Activated T-helper 1 cell treated with anti-CD3 and anti-CD28 coated beads, Interleukin-2, amount 50 U/mL, for 16 hours (primary cell): ENCODE data around the gene HOXB3.
"Not testable (repeated sequence)": the region's sequence is repeated elsewhere in the genome, so short reads cannot be mapped to it uniquely, and the experiment has no call there.

ENCODE experiments used
- DNase-seq, 2 donors: peaks; one replicate each; pipeline ENCODE4 v3.0.0-alpha.2; 2020; ENCODE audit warnings: low read depth in 1 of 2, low spot score in 1 of 2

Gene HOXB3

GRCh38 chr17:48547808-48548522 is 42.1 kb downstream of the HOXB3 start:
- DNase-seq = no peak

DNA sequence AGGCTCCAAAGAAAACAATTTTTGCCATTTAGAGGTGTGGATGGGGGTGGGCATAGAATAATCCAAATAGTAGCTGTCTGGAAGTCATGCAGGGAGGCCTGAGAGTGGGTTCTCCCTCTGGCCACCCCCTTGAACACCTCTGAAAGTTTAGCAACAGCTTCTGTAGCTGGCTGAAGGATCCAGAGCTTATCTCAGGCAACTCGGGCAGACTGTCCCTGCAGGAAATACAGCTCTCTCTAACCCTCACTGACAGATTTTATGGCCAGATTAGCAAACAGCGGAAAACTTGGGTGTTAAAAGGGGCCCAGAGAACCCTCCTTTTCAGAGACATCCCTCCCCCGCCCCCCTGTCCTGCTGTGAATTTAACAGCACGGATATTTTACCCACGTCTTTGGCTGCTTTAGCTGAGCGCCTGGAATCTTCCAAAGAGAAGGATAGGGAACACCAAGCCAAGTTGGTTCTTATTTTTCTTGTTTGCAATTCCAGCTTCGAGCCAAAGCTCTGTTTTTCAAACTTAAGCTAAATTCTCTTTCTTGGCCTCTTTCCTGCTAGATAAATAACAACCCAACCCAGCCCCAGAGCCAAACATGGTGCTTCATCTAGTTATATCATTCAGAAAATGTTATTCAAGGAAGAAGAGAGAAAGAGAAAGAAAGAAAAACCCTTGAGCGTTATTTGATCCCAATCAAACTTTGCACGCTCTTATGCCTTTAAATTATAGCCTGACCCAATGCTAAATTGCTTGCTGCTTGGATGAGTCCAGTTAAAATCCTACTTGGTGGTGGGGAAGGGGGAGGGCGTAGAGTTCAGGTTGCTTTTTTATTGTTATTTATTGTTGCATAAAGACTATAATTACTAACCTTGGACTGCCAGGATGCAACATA is 42.9 kb downstream of the HOXB3 start:
- DNase-seq = no peak

DNA sequence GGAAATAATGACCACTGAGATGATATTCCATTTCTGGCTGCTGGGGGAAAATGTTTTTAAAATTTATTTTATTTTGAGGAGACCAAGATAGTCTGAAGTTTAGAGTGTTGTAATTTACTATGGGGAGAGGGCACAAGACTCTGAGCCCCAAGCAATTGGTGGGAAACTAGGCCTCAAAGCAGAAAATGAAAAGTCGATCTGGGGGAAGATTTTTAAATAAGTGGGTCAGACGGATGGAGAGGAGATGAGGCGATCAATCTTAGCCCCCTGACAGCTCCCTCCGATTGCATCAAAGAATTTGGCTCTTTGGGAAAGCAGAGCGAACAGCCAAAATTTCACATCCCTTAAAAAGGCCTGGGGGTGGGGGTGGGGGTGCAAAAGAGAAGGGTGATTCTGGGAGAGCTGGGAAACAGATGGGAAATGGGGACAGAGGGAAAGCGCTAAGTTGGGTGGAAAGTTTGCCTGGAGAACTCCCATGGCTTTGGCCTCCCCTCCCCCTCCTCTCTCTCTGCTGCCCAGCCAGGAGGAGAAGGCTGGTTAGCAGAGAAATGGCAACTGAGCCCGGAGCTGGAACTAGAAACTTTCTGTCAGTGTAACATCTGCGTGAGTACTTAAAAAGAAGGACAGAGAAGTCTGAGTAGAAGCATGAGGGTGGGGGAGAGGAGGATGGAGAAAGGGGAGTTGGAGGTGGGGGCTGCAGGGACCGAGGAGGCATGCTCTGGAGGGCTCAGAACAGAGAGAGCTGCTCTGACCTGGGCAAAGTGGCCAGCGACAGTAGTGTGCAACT is 43.7 kb downstream of the HOXB3 start:
- DNase-seq = no peak

DNA sequence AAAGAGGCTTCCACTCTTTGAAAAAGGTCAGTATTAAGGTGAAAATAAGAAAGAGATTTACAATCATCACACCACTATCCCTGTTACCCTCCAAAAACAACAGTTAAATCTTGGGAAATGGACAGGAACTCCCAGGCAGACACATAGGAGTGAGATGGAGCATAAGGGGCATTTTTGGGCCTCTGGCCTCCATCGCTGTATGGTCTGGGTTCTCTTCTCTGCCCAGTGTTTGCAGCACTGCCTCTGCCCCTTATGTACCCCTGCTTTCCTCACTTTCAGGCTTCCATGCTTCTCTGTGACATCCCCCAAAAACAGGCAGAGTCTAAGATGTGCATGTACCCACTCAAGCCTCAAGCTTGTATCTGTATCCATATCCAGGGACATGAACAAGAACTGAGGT is 44.5 kb downstream of the HOXB3 start:
- DNase-seq = no peak

DNA sequence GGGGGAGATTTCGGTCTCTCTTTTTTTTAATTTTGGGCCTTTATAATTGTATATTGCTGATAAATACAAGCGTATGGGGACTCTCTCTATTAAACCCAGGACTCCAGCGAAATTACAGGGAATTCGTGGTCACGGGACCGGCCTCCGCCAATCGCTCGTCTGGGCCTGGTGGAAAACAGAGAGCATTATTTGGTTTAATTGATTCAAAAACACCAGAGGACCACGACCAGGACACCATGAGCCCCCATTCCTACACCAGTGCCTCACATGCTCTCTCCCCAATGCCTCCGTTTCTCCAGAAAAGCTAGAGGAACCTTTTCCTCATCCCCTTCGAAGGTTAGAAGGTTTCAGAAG is 45.0 kb downstream of the HOXB3 start, which contains the start of gene HOXB2:
Gene HOXB2 (minus strand): TSS at position 88 of the 354 bp plus-strand sequence. CDS start 198 bp downstream, outside the sequence.
- DNase-seq = no peak

- DNase-seq = no peak
These were observed 45.6 kb downstream of the HOXB3 start for GRCh38 chr17:48544349-48545021.

DNA sequence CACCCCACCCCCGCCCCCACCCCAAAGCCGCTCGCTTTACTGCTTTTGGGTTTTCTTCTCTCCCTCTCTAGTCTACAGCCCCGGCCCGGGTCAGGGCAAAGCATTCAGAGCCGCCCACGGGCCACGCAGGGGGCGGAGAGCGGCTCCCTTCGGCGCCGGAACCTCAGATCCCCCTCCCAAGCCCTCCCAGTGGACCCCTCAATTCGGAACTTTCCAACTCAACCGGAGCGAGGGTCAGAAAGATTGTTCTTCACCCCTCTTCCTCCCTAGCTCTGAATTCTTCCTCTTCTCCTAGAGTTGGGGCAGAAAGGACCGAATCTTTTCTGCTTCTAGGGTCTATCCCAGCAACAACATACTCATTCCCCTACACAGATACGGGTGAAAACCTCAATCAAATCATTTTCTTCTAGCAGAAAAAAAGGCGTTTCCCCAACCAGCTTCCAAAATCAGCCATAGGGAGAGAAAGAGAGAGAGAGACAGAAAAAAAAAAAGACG is 46.1 kb downstream of the HOXB3 start:
- DNase-seq = peak in 1 of 2 donors; percentile 21

GRCh38 chr17:48543107-48543853 is 46.8 kb downstream of the HOXB3 start:
- DNase-seq = peak; percentile 21 to 32

DNA sequence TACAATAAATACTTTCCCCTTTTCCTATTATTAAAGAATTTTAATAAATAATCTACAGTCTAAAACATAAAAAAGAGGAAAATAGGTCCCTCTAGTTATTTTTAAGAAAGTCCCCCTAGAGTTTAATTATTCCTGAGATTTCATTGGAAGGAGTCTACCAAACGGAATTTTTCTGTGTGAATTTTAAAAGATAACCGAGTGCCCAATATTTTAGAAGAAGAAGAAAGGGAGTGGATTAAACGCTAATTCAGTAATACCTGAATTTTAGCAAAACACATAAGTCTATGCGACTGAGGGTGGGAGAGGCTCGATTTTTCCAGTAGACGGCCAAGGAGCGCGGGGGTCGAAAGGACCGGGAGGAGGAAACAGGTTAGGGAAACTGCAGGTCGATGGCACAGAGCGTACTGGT is 47.3 kb downstream of the HOXB3 start:
- no peak for DNase-seq

DNA sequence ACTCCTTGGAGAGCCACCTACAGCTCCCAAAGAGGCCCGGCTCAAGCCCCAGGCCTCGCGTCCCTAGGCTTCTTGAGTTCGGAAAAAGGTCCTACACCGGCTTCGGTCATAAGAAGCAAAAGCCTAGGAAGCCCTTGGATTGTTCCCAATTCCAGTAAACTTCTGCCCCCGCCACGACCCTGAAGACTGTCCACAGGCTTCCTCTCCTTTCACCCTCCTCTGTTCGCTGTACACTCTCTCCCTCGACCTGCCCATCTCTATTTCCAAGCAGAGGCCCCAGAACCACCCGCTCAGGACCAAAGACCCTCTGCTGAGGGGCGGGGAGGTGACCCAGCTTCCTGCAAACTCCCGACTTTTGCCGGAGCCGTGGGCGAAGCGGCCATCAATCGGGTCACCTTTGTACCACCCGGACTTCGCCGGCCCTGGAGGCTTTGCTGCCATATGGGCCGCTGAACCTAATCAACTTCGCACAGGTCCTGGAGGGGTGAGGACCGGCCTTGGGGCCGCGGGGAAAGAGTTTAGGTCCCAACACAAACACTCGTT is 47.9 kb downstream of the HOXB3 start:
- DNase-seq = no peak

GRCh38 chr17:48541577-48542113 is 48.4 kb downstream of the HOXB3 start:
- DNase-seq = no peak

- DNase-seq = no peak
These were observed 48.9 kb downstream of the HOXB3 start for GRCh38 chr17:48541036-48541576.

DNA sequence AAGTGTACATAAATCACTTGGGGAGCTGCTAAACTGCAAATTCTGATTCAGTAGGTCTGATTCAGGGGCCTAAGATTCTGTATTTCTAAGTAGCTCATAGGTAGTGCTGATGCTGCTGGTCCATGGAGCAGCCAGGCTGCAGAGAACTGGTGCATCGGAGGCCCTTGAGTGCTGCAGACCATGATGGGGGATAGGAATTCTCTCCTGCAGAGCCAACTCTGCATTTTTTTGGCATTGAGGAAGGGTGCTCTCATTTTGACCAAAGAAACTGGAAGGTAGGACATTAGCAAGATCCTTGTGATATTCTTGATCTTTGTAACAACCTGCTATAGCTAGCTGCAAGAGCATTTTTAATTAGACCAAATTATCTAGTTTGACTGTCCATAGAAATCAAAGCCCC is 49.8 kb downstream of the HOXB3 start:
- no peak for DNase-seq

GRCh38 chr17:48539177-48539576 is 50.9 kb downstream of the HOXB3 start:
- no peak for DNase-seq

GRCh38 chr17:48537316-48537715 is 52.7 kb downstream of the HOXB3 start:
- no peak for DNase-seq

- not testable (repeated sequence) for DNase-seq
These were observed 54.1 kb downstream of the HOXB3 start for GRCh38 chr17:48535793-48536559.

- DNase-seq = no peak
These were observed 57.8 kb downstream of the HOXB3 start for GRCh38 chr17:48532261-48532660.

GRCh38 chr17:48530887-48531272 is 59.2 kb downstream of the HOXB3 start, which contains the start of gene HOXB1:
Gene HOXB1 (minus strand): TSS chr17:48531011. CDS start chr17:48530904, 107 bp downstream.
- no peak for DNase-seq
